GM21423 (cell line): ENCODE measurements around the gene CYS1.
"Not testable (repeated sequence)": the region's sequence is repeated elsewhere in the genome, so short reads cannot be mapped to it uniquely, and the experiment has no call there.

Experiments
- ATAC-seq: cut with Tn5 transposase; IDR thresholded peaks from one replicate; pipeline ENCODE4 v1.9.1; 2021; ENCODE audit warnings: mild to moderate bottlenecking, moderate library complexity; ENCODE audit not compliant: unreplicated experiment

Gene CYS1

GRCh38 chr2:10014418-10015190, 65.6 kb downstream of the CYS1 start:
- ATAC-seq = no peak

- not testable (repeated sequence) for ATAC-seq
Measured at GRCh38 chr2:10013651-10014417, 66.4 kb downstream of the CYS1 start.

- no peak for ATAC-seq
Measured at GRCh38 chr2:10012963-10013461, 67.2 kb downstream of the CYS1 start.

- not testable (repeated sequence) for ATAC-seq
Measured at GRCh38 chr2:10012366-10012962, 67.7 kb downstream of the CYS1 start.

- ATAC-seq = not testable (repeated sequence)
Measured at GRCh38 chr2:10011606-10012325, 68.4 kb downstream of the CYS1 start.

GRCh38 chr2:10010861-10011605, 69.2 kb downstream of the CYS1 start:
- ATAC-seq = not testable (repeated sequence)

- no peak for ATAC-seq
Measured at GRCh38 chr2:10009811-10010781, 70.1 kb downstream of the CYS1 start.

DNA sequence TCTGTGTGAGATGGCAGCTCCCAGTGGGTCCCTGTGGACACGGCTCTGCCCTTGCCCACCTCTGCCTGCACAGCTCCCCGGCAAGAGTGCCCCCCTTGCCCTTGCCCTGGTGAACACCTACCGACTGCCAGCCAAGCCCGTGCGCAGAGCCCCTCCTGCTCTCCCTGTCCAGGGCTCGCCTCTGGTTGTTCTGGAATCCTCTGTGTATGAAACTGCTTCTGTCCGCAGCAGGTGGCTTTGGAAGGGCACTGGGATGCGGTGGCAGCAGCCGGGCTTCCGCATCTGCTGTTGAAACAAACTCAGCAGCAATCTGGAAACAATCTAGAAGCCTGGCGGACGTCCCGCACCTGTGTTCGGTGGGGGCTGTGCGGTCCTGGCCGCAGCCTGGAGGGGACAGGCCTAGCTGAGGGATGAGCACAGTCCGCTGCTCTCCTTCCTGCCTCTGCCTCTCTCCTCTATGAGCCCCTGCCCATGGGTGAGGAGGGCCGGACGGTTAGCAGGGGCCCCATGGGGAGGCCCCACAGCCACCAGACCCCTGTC, 70.9 kb downstream of the CYS1 start:
- ATAC-seq = no peak

DNA sequence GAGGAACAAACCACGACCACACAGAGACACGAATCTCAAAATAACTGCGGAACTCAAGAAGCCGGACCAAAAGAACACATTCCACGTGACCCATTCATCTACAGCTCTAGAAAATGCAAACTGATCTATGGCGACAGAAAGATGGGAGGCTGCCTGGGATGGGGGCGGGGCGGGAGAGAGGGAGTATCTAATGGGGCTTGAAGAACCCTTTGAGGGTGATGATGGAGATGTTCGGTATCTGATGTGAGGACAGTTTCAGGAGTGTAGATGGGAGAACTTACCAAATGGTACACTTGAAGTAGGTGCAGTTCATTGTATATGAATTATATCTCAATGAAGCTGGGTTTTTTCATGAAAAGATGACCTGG, 71.4 kb downstream of the CYS1 start:
- no peak for ATAC-seq

GRCh38 chr2:10007921-10008808, 72.0 kb downstream of the CYS1 start:
- ATAC-seq = no peak

GRCh38 chr2:10007435-10007834, 72.8 kb downstream of the CYS1 start:
- no peak for ATAC-seq
